Brain microvascular endothelial cell (primary cell): ENCODE measurements around the gene SART3.
A peak's percentile ranks its signal among the peaks of the same experiment; 100 is the strongest.
"Not testable (repeated sequence)": the region's sequence is repeated elsewhere in the genome, so short reads cannot be mapped to it uniquely, and the experiment has no call there.

Experiments used
- DNase-seq: peaks from one replicate; pipeline ENCODE4 v3.0.0-alpha.2; 2020
- H3K27ac ChIP-seq: fragments of 250-450 bp; sonication (Bioruptor Pico); 2 replicates; pipeline ENCODE4 v1.5.1; 2020; ENCODE audit warnings: mild to moderate bottlenecking, moderate library complexity
- H3K27me3 ChIP-seq: fragments of 250-450 bp; sonication (Bioruptor Pico); replicated peaks from 2 replicates; pipeline ENCODE4 v1.5.1; 2020; ENCODE audit warnings: mild to moderate bottlenecking
- H3K36me3 ChIP-seq: fragments of 250-450 bp; sonication (Bioruptor Pico); replicated peaks from 2 replicates; pipeline ENCODE4 v1.5.1; 2020; ENCODE audit warnings: mild to moderate bottlenecking
- H3K4me3 ChIP-seq: 2 replicates; pipeline ENCODE4 v1.5.1; 2011; ENCODE audit warnings: low read depth, mild to moderate bottlenecking, control low read depth, low read length, moderate library complexity
- in situ Hi-C: cut with HindIII; loops from 2 replicates; pipeline ENCODE4 v1.10.0; 2017; ENCODE audit warnings: low sequenced_read_pairs, low pct_ligation_motif_present
- TF ChIP-seq, protein P1 (sequence below): IDR thresholded peaks from 2 replicates; pipeline ENCODE4 v1.5.1; 2011; ENCODE audit warnings: low read depth, mild to moderate bottlenecking, moderate library complexity, low read length, control low read depth, inconsistent platforms; ENCODE audit errors: missing control alignments

SART3 gene

DNA sequence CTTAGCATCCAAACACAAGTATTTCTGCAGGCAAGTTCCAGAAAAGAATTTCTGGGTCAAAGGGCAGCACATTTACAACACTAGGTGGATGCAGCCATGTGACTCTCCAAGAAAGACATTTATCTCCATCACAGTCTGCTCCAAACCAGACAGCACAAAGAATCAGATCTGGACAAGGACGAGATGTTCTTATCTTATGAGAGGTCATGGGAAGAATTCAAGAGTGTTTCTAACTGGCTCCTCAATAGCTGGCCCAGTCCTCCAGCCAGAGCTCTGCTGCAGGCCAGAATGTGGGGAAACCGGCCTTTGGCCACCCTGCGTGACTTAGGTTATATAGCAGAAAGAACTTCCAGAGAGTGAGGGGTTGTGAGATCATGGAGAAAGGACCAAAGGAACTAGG, 19.6 kb upstream of the SART3 start:
- DNase-seq = peak; percentile 55
- TF ChIP-seq, protein P1, sequence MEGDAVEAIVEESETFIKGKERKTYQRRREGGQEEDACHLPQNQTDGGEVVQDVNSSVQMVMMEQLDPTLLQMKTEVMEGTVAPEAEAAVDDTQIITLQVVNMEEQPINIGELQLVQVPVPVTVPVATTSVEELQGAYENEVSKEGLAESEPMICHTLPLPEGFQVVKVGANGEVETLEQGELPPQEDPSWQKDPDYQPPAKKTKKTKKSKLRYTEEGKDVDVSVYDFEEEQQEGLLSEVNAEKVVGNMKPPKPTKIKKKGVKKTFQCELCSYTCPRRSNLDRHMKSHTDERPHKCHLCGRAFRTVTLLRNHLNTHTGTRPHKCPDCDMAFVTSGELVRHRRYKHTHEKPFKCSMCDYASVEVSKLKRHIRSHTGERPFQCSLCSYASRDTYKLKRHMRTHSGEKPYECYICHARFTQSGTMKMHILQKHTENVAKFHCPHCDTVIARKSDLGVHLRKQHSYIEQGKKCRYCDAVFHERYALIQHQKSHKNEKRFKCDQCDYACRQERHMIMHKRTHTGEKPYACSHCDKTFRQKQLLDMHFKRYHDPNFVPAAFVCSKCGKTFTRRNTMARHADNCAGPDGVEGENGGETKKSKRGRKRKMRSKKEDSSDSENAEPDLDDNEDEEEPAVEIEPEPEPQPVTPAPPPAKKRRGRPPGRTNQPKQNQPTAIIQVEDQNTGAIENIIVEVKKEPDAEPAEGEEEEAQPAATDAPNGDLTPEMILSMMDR = no peak
- H3K4me3 ChIP-seq = no peak overlapping the region
- no peaks in the 10 kb centered on the region for H3K27me3 ChIP-seq
- H3K36me3 ChIP-seq = no peaks in the 10 kb centered on the region
- H3K27ac ChIP-seq = peak overlapping the region; percentile 28
- in situ Hi-C loops = no loop called here

DNA sequence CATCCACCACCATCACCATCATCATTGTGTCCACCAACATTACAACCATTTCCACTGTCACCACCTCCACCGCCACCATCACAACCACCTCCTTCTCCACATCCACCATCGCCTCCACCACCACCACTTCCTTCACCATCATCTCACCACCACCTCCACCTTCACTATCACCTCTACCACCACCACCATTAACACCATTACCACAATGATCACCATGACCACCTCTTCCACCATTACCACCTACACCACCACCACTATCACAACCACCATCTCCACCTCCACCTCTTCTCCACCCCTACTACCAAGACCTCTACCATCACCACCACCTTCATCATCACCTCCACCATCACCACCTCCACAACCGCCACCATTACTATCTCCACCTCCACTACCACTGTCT, 17.8 kb upstream of the SART3 start:
- no peak for DNase-seq
- TF ChIP-seq, protein P1 = no peak
- Histone ChIP-seq H3K36me3 (no peaks in the 10 kb centered on the region), H3K27ac (no peak overlapping the region), H3K27me3 (no peaks in the 10 kb centered on the region), H3K4me3 (no peak overlapping the region)
- in situ Hi-C loops = no loop called here

DNA sequence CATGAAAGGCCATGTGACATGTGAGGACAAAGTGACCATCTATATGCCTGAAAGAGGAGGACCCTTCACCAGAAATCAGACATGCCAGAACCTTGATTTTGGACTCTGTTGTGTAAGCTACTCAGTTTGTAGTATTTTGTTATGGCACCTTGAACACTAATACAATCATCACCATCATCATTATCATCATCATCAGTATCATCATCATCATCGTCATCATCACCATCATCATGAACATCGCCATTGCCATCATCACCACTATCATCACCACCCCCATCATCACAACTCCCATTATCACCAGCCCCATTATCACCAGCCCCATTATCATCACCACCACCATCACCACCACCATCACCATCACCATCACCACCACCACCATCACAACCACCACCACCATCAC, 17.3 kb upstream of the SART3 start:
- in situ Hi-C loops = no loop called here
- DNase-seq = no peak
- Histone ChIP-seq H3K4me3 (no peak overlapping the region), H3K36me3 (no peaks in the 10 kb centered on the region), H3K27ac (no peak overlapping the region), H3K27me3 (no peaks in the 10 kb centered on the region)
- TF ChIP-seq, protein P1 = no peak

DNA sequence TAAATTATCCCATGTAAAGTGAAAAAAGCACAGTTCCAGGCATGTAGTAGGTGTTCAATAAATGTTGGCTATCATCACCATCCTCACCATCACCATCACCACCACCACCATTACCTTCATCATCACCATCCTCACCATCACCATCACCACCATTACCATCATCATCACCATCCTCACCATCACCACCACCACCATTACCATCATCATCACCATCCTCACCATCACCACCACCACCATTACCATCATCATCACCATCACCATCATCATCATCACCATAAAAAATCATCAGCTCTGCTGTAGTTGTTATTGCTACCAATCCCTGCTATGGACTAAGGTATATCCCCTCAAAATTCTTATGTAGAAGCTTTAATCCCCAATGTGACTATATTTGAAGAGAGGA, 16.5 kb upstream of the SART3 start:
- H3K4me3 ChIP-seq = no peak overlapping the region
- in situ Hi-C loops = no loop called here
- TF ChIP-seq, protein P1 = no peak
- H3K27me3 ChIP-seq = no peaks in the 10 kb centered on the region
- H3K27ac ChIP-seq = no peak overlapping the region
- no peaks in the 10 kb centered on the region for H3K36me3 ChIP-seq
- DNase-seq = no peak

DNA sequence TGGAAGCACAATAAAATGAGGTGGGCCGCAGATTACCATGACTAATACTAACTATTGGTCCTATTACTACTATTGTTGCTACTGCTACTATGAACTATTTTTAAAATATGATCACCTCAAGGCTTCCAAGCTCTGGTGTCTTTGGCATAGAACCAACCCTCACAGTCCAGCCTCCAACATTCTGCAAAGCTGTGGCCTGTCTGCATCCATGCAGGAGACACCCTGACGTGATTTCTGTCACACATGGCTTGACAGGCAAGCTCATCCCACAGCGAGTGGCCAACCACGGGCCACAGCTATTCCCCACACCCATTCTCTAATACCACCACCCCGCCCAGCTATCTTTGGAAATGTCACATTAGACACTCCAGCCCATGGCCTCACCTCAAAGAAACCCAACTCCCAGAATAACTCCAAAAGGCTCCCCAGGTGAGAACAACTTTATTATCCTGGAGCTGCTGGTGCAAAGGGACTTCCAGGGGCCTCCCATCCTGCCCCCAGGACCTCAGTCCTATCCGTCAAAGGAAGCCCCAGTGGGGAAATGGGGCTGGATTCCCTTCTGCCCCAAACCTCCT, 15.8 kb upstream of the SART3 start:
- H3K27ac ChIP-seq = no peak overlapping the region
- in situ Hi-C loops = no loop called here
- H3K36me3 ChIP-seq = no peaks in the 10 kb centered on the region
- no peaks in the 10 kb centered on the region for H3K27me3 ChIP-seq
- DNase-seq = peak; percentile 50
- TF ChIP-seq, protein P1 = no peak
- no peak overlapping the region for H3K4me3 ChIP-seq

DNA sequence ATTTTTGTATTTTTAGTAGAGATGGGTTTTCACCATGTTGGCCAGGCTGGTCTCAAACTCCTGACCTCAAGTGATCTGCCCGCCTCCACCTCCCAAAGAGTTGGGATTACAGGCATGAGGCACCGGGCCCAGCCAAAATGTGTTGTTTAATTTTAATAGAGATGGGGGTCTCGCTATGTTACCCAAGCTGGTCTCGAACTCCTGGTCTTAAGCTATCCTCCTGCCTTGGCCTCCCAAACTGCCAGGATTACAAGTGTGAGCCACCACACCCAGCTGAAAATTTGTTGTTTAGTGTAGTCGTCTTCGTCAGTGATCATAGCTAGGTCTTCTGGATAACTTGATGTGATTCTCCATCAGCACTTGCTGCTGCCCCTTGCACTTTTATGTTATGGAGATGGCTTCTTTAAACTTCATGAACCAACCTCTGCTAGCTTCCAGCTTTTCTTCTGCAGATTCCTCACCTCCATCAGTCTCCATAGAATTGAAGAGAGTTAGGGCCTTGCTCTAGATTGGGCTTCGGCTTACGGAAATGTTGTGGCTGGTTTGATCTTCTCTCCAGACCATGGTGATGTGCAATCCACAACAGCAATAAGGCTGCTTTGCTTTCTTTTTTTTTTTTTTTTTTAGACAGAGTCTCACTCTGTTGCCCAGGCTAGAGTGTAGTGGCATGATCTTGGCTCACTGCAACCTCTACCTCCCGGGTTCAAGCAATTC, 14.4 kb upstream of the SART3 start:
- Histone ChIP-seq H3K27me3 (no peaks in the 10 kb centered on the region), H3K36me3 (no peaks in the 10 kb centered on the region), H3K27ac (no peak overlapping the region), H3K4me3 (no peak overlapping the region)
- in situ Hi-C loops = no loop called here
- DNase-seq = no peak
- TF ChIP-seq, protein P1 = no peak

DNA sequence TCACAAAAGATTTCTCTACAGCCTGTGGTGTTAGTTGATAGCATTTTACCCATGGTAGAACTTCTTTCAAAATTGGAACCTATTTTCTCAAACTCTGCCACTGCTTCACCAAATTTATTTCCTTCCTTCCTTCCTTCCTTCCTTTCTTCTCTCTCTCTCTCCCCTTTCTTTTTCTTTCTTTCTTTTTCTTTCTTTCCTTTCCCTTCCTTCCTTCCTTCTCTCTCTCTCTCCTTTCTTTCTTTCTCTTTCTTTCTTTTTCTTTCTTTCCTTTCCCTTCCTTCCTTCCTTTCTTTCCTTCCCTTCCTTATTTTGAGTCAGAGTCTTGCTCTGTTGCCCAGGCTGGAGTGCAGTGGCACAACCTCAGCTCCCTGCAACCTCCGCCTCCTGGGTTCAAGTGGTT, 13.3 kb upstream of the SART3 start:
- in situ Hi-C loops, H3K4me3 ChIP-seq, H3K27me3 ChIP-seq, DNase-seq, H3K27ac ChIP-seq, H3K36me3 ChIP-seq: not testable (repeated sequence)
